ENCODE data around the gene OSBPL3. TPM values are rescaled to one million over a fixed set of nuclear protein-coding genes. Genes with fewer than 3 reads are reported as not detected.

The OSBPL3 gene
- total RNA-seq, 1 donor from 2014 or later = 37.5 TPM

- Mint-ChIP-seq H3K9me3 (ENCODE audit: unreplicated experiment) (peaks cover 2% of the 10 kb centered on the region), H3K4me3 (ENCODE audit: unreplicated experiment) (no peak overlapping the region), H3K4me1 (ENCODE audit: low read depth, unreplicated experiment) (peaks cover 4% of the 10 kb centered on the region), H3K27me3 (ENCODE audit: unreplicated experiment) (peaks cover 2% of the 10 kb centered on the region), H3K27ac (ENCODE audit: unreplicated experiment) (no peak overlapping the region), H3K36me3 (ENCODE audit: unreplicated experiment) (no peaks in the 10 kb centered on the region)
- no peak for DNase-seq
- TF ChIP-seq, protein P1, sequence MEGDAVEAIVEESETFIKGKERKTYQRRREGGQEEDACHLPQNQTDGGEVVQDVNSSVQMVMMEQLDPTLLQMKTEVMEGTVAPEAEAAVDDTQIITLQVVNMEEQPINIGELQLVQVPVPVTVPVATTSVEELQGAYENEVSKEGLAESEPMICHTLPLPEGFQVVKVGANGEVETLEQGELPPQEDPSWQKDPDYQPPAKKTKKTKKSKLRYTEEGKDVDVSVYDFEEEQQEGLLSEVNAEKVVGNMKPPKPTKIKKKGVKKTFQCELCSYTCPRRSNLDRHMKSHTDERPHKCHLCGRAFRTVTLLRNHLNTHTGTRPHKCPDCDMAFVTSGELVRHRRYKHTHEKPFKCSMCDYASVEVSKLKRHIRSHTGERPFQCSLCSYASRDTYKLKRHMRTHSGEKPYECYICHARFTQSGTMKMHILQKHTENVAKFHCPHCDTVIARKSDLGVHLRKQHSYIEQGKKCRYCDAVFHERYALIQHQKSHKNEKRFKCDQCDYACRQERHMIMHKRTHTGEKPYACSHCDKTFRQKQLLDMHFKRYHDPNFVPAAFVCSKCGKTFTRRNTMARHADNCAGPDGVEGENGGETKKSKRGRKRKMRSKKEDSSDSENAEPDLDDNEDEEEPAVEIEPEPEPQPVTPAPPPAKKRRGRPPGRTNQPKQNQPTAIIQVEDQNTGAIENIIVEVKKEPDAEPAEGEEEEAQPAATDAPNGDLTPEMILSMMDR (IDR thresholded peaks at IDR 0.05; ENCODE audit: partially characterized antibody, unreplicated experiment) = no peak
Measured at GRCh38 chr7:24898691-24899090, 81.3 kb downstream of the OSBPL3 start.

GRCh38 chr7:24896031-24896501, 83.9 kb downstream of the OSBPL3 start:
- Mint-ChIP-seq H3K27me3 (ENCODE audit: unreplicated experiment) (peaks cover 2% of the 10 kb centered on the region), H3K27ac (ENCODE audit: unreplicated experiment) (no peak overlapping the region), H3K36me3 (ENCODE audit: unreplicated experiment) (no peaks in the 10 kb centered on the region), H3K4me3 (ENCODE audit: unreplicated experiment) (no peak overlapping the region), H3K9me3 (ENCODE audit: unreplicated experiment) (peaks cover 2% of the 10 kb centered on the region), H3K4me1 (ENCODE audit: low read depth, unreplicated experiment) (peaks cover 6% of the 10 kb centered on the region)
- TF ChIP-seq, protein P1 (IDR thresholded peaks at IDR 0.05; ENCODE audit: partially characterized antibody, unreplicated experiment) = no peak
- DNase-seq = no peak

GRCh38 chr7:24894429-24895221, 85.4 kb downstream of the OSBPL3 start:
- peak; percentile 45 for DNase-seq
- H3K27ac Mint-ChIP-seq (ENCODE audit: unreplicated experiment) = peak overlapping the region; percentile 69
- TF ChIP-seq, protein P1 (IDR thresholded peaks at IDR 0.05; ENCODE audit: partially characterized antibody, unreplicated experiment) = peak; percentile 18
- no peak overlapping the region for H3K4me3 Mint-ChIP-seq (ENCODE audit: unreplicated experiment)
- H3K9me3 Mint-ChIP-seq (ENCODE audit: unreplicated experiment) = peaks cover 2% of the 10 kb centered on the region
- no peaks in the 10 kb centered on the region for H3K36me3 Mint-ChIP-seq (ENCODE audit: unreplicated experiment)
- peaks cover 6% of the 10 kb centered on the region for H3K4me1 Mint-ChIP-seq (ENCODE audit: low read depth, unreplicated experiment)
- peaks cover 2% of the 10 kb centered on the region for H3K27me3 Mint-ChIP-seq (ENCODE audit: unreplicated experiment)

DNA sequence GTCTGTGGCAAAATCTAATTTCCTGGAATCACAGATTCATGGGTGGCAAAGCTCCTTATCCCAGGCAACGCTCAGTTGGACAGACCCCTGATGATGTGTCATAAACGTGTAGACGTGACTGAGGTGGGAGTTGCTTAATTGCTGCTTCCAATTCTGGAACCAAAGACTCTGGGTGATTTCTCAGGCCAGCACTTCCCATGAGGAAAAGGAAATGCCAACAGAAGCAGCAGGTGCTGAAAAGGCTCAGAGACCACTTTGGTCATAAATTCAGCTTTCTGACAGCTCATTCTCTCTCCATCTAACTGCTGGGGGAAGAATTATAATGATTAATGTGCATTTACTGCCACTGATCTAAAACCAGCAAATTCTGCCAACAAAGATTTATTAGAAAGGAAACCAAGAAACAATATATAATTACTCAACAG, 88.7 kb downstream of the OSBPL3 start:
- DNase-seq = no peak
- TF ChIP-seq, protein P1 (IDR thresholded peaks at IDR 0.05; ENCODE audit: partially characterized antibody, unreplicated experiment) = no peak
- Mint-ChIP-seq H3K4me3 (ENCODE audit: unreplicated experiment) (no peak overlapping the region), H3K27ac (ENCODE audit: unreplicated experiment) (no peak overlapping the region), H3K27me3 (ENCODE audit: unreplicated experiment) (no peaks in the 10 kb centered on the region), H3K36me3 (ENCODE audit: unreplicated experiment) (no peaks in the 10 kb centered on the region), H3K4me1 (ENCODE audit: low read depth, unreplicated experiment) (peaks cover 3% of the 10 kb centered on the region), H3K9me3 (ENCODE audit: unreplicated experiment) (no peaks in the 10 kb centered on the region)

DNA sequence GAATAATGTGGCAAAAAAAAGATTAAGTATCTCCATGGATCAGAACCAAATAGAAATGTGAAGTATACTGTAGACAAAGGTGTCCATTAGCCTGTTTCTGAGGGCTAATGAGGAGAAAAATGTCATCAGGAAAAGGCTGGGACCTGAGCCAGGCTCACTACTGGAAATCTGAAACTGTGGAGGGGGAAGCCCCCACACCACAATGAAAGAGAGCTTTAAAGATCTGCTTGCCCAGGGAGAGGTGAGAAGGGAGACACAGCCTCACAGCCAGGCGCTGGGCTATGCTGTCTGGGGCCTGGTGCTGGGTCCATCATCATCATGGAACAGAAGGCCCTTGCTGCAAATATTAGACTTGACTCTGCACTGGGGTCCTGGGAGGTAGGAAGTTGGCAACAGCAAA, 90.4 kb downstream of the OSBPL3 start:
- TF ChIP-seq, protein P1 (IDR thresholded peaks at IDR 0.05; ENCODE audit: partially characterized antibody, unreplicated experiment) = no peak
- H3K27me3 Mint-ChIP-seq (ENCODE audit: unreplicated experiment) = peaks cover under 1% of the 10 kb centered on the region
- DNase-seq = no peak
- no peak overlapping the region for H3K4me3 Mint-ChIP-seq (ENCODE audit: unreplicated experiment)
- no peak overlapping the region for H3K27ac Mint-ChIP-seq (ENCODE audit: unreplicated experiment)
- H3K9me3 Mint-ChIP-seq (ENCODE audit: unreplicated experiment) = no peaks in the 10 kb centered on the region
- H3K36me3 Mint-ChIP-seq (ENCODE audit: unreplicated experiment) = no peaks in the 10 kb centered on the region
- H3K4me1 Mint-ChIP-seq (ENCODE audit: low read depth, unreplicated experiment) = peaks cover 6% of the 10 kb centered on the region
